NCI-H2029 (cell line): ENCODE measurements around the gene PLXNA4.

Experiments
- DNase-seq: peaks from one replicate; lab custom pipeline; 2025; lab: John Stamatoyannopoulos, UW

PLXNA4 gene

GRCh38 chr7:132501956-132502355, 74.3 kb downstream of the PLXNA4 start:
- DNase-seq, result no peak

GRCh38 chr7:132500727-132501440, 75.4 kb downstream of the PLXNA4 start:
- DNase-seq, result no peak

GRCh38 chr7:132499487-132499886, 76.8 kb downstream of the PLXNA4 start:
- no peak for DNase-seq

- no peak for DNase-seq
These were observed 77.2 kb downstream of the PLXNA4 start for GRCh38 chr7:132499065-132499464.

- DNase-seq, result no peak
These were observed 78.0 kb downstream of the PLXNA4 start for GRCh38 chr7:132498319-132498718.

GRCh38 chr7:132497098-132497497, 79.2 kb downstream of the PLXNA4 start:
- no peak for DNase-seq

GRCh38 chr7:132495936-132496335, 80.3 kb downstream of the PLXNA4 start:
- DNase-seq, result no peak

GRCh38 chr7:132494474-132494873, 81.8 kb downstream of the PLXNA4 start:
- DNase-seq, result no peak

GRCh38 chr7:132492823-132493445, 83.3 kb downstream of the PLXNA4 start:
- no peak for DNase-seq

- DNase-seq, result no peak
These were observed 84.8 kb downstream of the PLXNA4 start for GRCh38 chr7:132491391-132491945.

- no peak for DNase-seq
These were observed 85.8 kb downstream of the PLXNA4 start for GRCh38 chr7:132490474-132490873.

- DNase-seq, result no peak
These were observed 86.5 kb downstream of the PLXNA4 start for GRCh38 chr7:132489776-132490237.

GRCh38 chr7:132488634-132489302, 87.5 kb downstream of the PLXNA4 start:
- DNase-seq, result no peak

GRCh38 chr7:132486274-132486610, 90.0 kb downstream of the PLXNA4 start:
- DNase-seq, result no peak

GRCh38 chr7:132485600-132486273, 90.5 kb downstream of the PLXNA4 start:
- DNase-seq, result no peak

- no peak for DNase-seq
These were observed 91.1 kb downstream of the PLXNA4 start for GRCh38 chr7:132485136-132485535.

GRCh38 chr7:132482866-132483265, 93.4 kb downstream of the PLXNA4 start:
- no peak for DNase-seq

- no peak for DNase-seq
These were observed 95.7 kb downstream of the PLXNA4 start for GRCh38 chr7:132480534-132480933.

GRCh38 chr7:132476541-132476940, 99.7 kb downstream of the PLXNA4 start:
- DNase-seq, result no peak

GRCh38 chr7:132475669-132476116, 100.6 kb downstream of the PLXNA4 start:
- no peak for DNase-seq

- DNase-seq, result no peak
These were observed 101.1 kb downstream of the PLXNA4 start for GRCh38 chr7:132475037-132475668.
